SU-DHL-6 (cell line): Measurements from ENCODE around the gene MAML3.

Source experiments
- H2AFZ ChIP-seq: fragments of 200-600 bp; sonication (generic); 2 replicates; pipeline ENCODE4 v1.6.1; 2014; ENCODE audit warnings: low read depth, mild to moderate bottlenecking, moderate library complexity, mixed read lengths, antibody characterized with exemption, low read length; ENCODE audit not compliant: severe bottlenecking
- H3F3A ChIP-seq: fragments of 200-600 bp; shearing (Covaris generic); 2 replicates; pipeline ENCODE4 v1.6.0; 2016; ENCODE audit warnings: antibody characterized with exemption, mild to moderate bottlenecking; ENCODE audit not compliant: insufficient read depth
- H3K27ac ChIP-seq: fragments of 200-600 bp; sonication (generic); 2 replicates; pipeline ENCODE4 v1.5.1; 2016; ENCODE audit warnings: low read depth, mild to moderate bottlenecking, low read length, moderate library complexity, mixed read lengths
- H3K27me3 ChIP-seq: fragments of 200-600 bp; sonication (generic), shearing (Covaris generic); 2 replicates; pipeline ENCODE4 v1.6.0; 2014; ENCODE audit warnings: mild to moderate bottlenecking, low read length
- H3K36me3 ChIP-seq: fragments of 200-600 bp; sonication (generic); 2 replicates; pipeline ENCODE4 v1.6.1; 2014; ENCODE audit warnings: mild to moderate bottlenecking, low read length, mixed read lengths
- H3K4me2 ChIP-seq: fragments of 300-600, 200-600 bp; shearing (Covaris generic), sonication (generic); 2 replicates; pipeline ENCODE4 v1.6.0; 2014; ENCODE audit warnings: low read length, low read depth, mild to moderate bottlenecking; ENCODE audit not compliant: poor library complexity, severe bottlenecking
- H3K4me3 ChIP-seq: fragments of 200-600 bp; sonication (generic); 2 replicates; pipeline ENCODE4 v1.5.1; 2014; ENCODE audit warnings: antibody characterized with exemption, low read length, mild to moderate bottlenecking, mixed read lengths; ENCODE audit not compliant: insufficient read depth, poor library complexity, severe bottlenecking
- H3K79me2 ChIP-seq: fragments of 200-600 bp; sonication (generic); 2 replicates; pipeline ENCODE4 v1.6.1; 2014; ENCODE audit warnings: mild to moderate bottlenecking, low read length, moderate library complexity; ENCODE audit not compliant: insufficient read depth
- H3K9ac ChIP-seq: fragments of 200-600 bp; sonication (generic); 2 replicates; pipeline ENCODE4 v1.7.0; 2014; ENCODE audit warnings: mild to moderate bottlenecking, low read length
- H3K9me2 ChIP-seq: fragments of 200-600 bp; sonication (generic); replicated peaks from 2 replicates; pipeline ENCODE4 v1.6.1; 2014; ENCODE audit warnings: low read length; ENCODE audit not compliant: insufficient read depth
- H3K9me3 ChIP-seq: fragments of 200-600 bp; sonication (generic); 2 replicates; pipeline ENCODE4 v1.6.1; 2014; ENCODE audit warnings: low read length, mixed read lengths; ENCODE audit not compliant: insufficient read depth
- H4K20me1 ChIP-seq: fragments of 200-600 bp; sonication (generic); 2 replicates; pipeline ENCODE4 v1.6.1; 2014; ENCODE audit warnings: low read depth, mild to moderate bottlenecking, antibody characterized with exemption, low read length, moderate library complexity, mixed read lengths
- CTCF ChIP-seq: fragments of 200-600 bp; sonication (generic); IDR thresholded peaks from one replicate; pipeline ENCODE4 v1.5.1; 2017; ENCODE audit warnings: antibody characterized with exemption, mild to moderate bottlenecking, low read length, moderate library complexity; ENCODE audit not compliant: insufficient read depth, poor library complexity, severe bottlenecking
- EZH2phosphoT487 ChIP-seq: fragments of 200-600 bp; sonication (generic), shearing (Covaris generic); conservative IDR thresholded peaks from 2 replicates; pipeline ENCODE4 v1.6.1; 2018; ENCODE audit warnings: mild to moderate bottlenecking, antibody characterized with exemption, low read length, moderate library complexity, mixed read lengths

The MAML3 gene

GRCh38 chr4:140044337-140044902, 109.6 kb downstream of the MAML3 start:
- Histone ChIP-seq H3K27me3 (no peaks in the 10 kb centered on the region), H3K79me2 (no peaks in the 10 kb centered on the region), H3K27ac (no peak overlapping the region), H4K20me1 (no peaks in the 10 kb centered on the region), H2AFZ (no peak overlapping the region), H3K4me2 (no peak overlapping the region), H3F3A (no peaks in the 10 kb centered on the region), H3K9ac (no peak overlapping the region), H3K4me3 (no peak overlapping the region), H3K36me3 (no peaks in the 10 kb centered on the region), H3K9me2 (no peaks in the 10 kb centered on the region), H3K9me3 (no peaks in the 10 kb centered on the region)
- TF ChIP-seq EZH2phosphoT487 (no peak), CTCF (no peak)

GRCh38 chr4:140042634-140043033, 111.3 kb downstream of the MAML3 start:
- Histone ChIP-seq H3K4me2 (no peak overlapping the region), H3K79me2 (no peaks in the 10 kb centered on the region), H3K27me3 (no peaks in the 10 kb centered on the region)

GRCh38 chr4:140038031-140038533, 115.9 kb downstream of the MAML3 start:
- Histone ChIP-seq H3K79me2 (no peaks in the 10 kb centered on the region), H3F3A (no peaks in the 10 kb centered on the region), H3K4me3 (no peak overlapping the region), H4K20me1 (no peaks in the 10 kb centered on the region), H3K9me3 (no peaks in the 10 kb centered on the region), H3K9ac (no peak overlapping the region), H3K27me3 (no peaks in the 10 kb centered on the region), H3K36me3 (no peaks in the 10 kb centered on the region), H3K4me2 (no peak overlapping the region), H3K9me2 (no peaks in the 10 kb centered on the region), H2AFZ (no peak overlapping the region), H3K27ac (no peak overlapping the region)
- no peak for TF ChIP-seq EZH2phosphoT487
- no peak for TF ChIP-seq CTCF

More at GRCh38 chr4:140042634-140043033, 111.3 kb downstream of the MAML3 start:
- TF ChIP-seq EZH2phosphoT487 = no peak
- TF ChIP-seq CTCF = no peak
- Histone ChIP-seq H3K9me2 (no peaks in the 10 kb centered on the region), H3K9ac (no peak overlapping the region), H3K36me3 (no peaks in the 10 kb centered on the region), H3K9me3 (no peaks in the 10 kb centered on the region), H4K20me1 (no peaks in the 10 kb centered on the region), H3K27ac (no peak overlapping the region), H2AFZ (no peak overlapping the region), H3F3A (no peaks in the 10 kb centered on the region), H3K4me3 (no peak overlapping the region)
